HG02938 (cell line): ENCODE data around the gene SMC4.
A peak's percentile ranks its signal among the peaks of the same experiment; 100 is the strongest.
"Not testable (repeated sequence)": the region's sequence is repeated elsewhere in the genome, so short reads cannot be mapped to it uniquely, and the experiment has no call there.

ENCODE experiments used
- ATAC-seq: cut with Tn5 transposase; IDR thresholded peaks from one replicate; pipeline ENCODE4 v1.9.1; 2021; ENCODE audit warnings: mild to moderate bottlenecking, moderate library complexity; ENCODE audit not compliant: unreplicated experiment

SMC4 gene

DNA sequence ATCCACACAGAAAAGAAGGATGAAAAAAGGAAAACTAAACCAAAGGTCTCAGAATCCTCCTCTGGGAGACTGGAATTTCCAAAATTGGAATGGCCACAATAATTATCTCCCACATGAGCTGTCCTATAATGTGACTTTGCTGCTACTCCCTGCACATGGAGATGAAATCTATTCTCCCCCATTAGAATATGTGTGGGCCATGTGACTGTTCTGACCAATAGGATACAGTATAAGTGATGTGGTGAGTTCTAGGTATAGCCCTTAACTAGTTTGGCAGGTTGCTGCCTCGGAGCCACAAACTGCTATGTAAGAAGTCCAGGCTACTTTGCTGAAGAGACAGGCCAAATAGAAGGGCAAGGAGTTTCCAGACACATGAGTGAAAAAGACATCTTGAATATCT is 45.0 kb downstream of the SMC4 start:
- no peak for ATAC-seq

DNA sequence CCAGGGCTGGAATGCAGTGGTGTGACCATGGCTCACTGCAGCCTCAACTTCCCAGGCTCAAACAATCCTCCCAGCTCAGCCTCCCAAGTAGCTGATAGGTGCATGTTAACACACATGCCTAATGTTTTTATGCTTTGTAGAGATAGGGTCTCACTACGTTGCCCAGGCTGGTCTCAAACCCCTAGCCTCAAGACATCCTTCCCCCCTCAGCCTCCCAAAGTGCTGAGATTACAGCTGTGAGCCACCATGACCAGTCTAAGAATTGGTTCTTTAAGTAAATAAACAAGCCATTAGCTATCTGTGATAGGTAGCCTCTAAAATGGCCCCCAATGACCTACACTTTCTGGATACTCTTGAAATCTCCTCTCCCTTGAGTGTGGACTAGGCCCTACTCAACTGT is 46.4 kb downstream of the SMC4 start:
- ATAC-seq = no peak

DNA sequence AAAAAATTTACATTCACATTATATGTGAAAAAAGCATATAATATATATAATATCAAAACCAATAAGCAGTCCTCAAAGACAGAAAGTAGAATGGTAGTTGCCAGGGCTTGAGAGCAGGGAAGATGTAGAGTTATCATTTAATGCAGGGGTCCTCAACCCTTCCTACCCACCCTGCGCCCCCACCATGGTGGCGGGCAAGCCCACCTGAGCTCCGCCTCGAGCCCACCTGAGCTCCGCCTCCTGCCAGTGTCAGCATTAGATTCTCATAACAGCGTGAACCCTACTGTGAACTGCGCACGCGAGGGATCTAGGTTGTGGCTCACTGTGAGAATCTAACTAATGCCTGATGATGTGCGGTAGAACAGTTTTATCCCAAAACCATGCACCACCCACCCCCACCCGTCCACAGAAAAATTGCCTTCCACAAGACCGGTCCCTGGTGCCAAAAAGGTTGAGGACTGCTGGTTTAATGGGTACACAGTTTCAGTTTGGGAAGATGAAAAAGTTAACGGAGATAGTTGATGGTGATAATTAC is 47.1 kb downstream of the SMC4 start:
- ATAC-seq = no peak

DNA sequence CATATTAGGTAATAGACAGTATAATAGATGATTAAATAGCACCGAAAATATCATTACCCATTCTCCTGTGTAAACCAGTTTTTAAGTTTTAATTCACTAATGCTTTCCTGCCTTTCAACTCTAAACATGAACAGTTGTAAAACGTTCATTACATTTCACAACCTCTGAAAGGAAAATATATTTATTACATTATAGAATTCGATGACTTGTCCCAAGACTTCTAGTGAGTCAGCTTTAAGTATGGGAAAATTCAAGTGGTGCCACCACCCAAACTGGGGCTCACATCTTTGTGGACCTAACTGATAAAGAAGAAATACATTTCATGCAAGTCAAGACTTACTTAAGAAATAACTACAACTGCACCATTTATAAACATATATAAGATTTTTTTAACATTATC is 48.1 kb downstream of the SMC4 start:
- ATAC-seq = no peak

DNA sequence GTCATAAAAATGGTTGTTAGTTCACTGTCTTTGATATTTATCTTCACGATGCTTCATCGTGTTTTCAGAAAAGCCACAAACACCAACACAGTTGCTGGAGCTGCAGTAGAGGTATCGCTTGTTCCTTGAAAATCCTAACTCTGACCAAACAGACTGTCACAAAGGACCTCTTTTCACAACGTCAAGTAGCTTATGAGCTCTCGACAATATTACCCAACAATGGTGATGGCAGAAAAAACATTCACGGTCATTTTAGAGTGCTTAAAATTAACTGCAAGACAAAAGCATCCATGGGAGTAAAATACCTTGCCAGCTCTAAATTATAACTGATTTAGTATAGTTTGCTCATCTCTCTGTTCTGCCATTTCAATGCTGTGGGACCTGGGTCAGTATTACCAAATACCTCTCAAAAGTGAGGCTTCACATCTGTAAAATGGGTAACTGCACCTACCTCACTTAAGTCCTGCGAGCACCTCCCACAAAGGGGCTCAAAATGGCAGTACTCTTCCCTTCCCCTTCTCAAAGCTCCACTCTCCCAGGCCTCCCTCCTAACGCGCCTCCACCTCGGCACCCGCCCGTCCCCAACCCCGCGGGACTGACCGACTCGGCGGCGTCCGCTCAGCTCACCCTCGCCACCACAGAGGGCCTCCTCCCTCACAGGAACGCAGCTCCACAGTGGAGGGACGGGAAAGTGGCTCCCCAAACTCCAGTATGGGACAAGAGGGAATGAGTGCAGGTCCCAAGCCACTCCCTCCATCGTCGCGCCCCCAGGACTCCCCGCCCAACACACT is 49.6 kb downstream of the SMC4 start:
- ATAC-seq = peak; percentile 41

DNA sequence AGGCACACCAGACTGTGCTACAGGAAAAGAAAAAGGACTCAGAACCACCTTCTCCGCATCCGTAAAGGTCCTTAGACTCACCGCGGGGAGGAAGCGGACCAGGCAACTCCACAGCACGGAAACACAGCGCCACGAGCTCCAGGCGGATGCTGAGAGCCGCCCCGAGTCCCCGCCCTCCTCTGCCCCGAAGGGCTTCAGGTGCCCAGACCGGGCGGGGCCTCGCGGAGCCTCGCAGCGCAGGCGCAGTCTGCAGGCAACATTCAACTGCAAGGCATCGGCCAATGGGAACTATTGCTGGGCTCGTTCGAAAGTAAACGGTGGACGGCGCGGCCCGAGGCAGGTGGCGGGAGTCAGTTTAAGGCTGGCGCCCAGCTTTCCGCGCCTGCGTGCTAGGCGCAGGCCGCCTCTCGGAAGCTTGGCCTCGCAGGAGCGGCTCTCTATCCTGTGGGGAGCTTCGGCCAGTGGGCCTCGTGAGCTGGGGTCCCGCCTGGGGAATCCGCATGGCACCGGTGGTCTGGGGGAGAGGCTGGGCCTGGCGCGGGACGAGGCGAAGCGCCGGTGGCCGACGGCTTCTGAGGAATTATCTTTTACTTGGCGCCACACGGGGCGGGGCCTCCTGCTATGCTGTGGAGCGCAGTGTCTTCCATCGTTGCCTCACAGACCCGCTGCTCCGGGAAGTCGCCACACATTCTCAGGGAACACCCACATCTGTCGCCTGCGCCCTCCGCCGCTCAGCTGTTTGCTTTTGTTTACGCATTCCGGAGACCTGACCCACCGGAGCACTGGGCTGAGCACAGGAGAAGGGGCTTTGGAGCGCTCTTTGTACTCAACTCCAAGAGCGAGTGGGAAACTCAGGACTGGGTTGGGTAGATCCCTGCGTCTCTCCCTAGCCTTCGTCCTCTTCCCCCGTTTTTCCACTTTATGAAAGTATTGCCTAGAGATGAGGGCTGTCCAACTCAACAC is 50.5 kb downstream of the SMC4 start, which contains the start of gene TRIM59:
TRIM59 (minus strand) TSS at position 151 of the 963 bp plus-strand sequence. CDS start 10,603 bp downstream, outside the sequence.
- ATAC-seq = peak; percentile 93

DNA sequence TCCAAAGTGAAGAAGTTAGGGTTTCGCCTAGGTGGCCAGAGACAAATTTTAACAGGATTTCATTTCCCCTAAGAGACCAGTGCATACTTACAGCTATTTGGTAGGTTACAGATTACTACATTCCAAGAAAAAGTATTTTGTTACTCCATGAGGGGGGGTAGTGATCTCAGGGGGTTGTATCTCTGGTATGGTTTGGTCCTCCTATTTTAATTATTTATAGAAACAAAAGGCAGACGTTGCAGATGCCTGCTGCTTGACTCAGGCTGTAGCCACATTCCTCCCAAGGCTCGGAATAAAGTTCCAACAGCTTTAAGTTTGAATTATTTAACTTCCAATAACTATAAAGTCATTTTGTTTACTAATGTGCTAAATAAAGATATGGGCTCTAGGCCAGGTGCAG is 51.4 kb downstream of the SMC4 start:
- ATAC-seq = no peak

DNA sequence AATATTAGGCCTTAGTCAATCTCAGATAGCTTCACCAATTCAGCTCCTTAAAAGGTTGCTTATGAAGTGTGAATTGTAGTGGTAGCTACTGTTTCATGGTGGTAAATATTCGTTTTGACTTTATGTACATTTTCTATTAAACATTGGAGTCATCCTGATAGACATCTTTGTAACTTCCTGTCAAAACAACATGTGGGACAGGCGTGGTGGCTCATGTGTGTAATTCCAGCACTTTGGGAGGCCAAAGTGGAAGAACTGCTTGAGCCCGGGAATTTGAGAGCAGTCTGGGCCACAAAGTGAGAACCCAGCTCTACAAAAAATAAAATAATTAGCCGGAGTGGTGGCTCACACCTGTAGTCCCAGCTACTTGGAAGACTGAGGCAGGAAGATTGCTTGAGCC is 52.2 kb downstream of the SMC4 start:
- no peak for ATAC-seq

DNA sequence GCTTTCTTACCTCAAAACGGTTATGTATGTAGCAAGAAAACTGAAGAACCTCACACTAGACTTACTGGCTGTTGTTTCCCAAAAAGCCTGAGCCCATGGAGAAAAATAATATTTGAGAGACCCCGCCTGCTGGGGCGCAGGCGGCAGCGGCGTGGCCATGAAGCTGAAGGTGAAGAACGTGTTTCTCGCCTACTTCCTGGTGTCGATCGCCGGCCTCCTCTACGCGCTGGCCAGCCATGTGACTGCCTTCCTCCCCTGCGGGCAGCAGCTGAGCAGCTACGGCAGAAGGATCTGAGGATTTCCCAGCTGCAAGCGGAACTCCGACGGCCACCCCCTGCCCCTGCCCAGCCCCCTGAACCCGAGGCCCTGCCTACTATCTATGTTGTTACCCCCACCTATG is 52.8 kb downstream of the SMC4 start:
- not testable (repeated sequence) for ATAC-seq

DNA sequence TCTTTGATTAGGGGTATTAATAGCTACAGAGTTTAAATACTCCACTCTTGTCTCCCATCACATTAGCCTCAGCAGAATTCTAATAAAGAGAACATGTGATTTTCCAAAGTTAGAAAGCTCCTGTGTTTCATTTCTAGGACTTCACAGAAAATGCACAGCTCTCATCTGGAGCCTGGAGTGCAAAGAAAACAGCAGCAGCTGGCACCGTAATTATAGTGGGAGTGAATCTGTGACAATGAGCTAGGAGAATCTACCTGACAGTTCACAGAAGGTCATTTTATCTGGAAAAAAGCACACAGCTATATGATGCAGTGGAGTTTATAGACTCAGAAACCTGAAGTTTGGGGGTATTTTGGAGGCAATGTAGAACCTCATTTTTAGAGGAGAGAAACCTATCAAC is 55.5 kb downstream of the SMC4 start:
- ATAC-seq = no peak

DNA sequence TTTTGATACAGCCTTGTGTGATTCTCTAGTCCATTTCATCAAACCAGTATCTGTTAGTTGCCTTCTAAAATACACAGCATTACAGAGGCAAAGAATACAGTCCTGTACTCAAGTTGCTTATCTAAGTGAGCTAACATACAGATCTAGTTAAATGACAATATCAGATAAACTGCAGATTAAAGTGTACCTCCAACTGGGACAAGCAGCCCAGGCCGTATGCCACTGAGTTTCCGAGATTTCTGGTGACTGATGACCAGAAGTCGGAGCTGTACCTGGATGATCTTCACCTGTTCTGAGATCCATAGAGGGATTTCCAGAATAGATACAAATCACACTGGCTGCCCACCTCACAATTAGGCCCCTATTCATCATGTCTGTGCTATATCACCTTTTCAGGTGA is 56.4 kb downstream of the SMC4 start:
- no peak for ATAC-seq

DNA sequence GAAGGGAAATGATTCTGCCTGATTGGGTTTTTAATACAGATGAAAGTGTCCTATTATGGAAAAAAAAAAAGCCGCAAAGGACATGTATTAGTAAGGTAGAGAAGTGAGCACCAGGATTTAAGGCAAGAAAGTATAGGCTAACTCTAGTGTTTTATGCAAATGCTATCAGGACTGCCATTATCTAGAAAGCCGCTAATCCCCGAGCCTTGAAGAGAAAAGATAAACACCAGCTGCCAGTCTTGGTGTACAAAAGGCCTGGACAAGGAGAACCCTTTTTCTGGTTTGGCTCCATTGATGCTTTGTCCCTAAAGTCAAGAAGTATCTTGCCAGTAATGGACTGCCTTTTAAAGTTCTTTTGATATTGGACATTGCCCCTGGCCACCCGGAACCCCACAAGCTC is 58.7 kb downstream of the SMC4 start:
- ATAC-seq = no peak

DNA sequence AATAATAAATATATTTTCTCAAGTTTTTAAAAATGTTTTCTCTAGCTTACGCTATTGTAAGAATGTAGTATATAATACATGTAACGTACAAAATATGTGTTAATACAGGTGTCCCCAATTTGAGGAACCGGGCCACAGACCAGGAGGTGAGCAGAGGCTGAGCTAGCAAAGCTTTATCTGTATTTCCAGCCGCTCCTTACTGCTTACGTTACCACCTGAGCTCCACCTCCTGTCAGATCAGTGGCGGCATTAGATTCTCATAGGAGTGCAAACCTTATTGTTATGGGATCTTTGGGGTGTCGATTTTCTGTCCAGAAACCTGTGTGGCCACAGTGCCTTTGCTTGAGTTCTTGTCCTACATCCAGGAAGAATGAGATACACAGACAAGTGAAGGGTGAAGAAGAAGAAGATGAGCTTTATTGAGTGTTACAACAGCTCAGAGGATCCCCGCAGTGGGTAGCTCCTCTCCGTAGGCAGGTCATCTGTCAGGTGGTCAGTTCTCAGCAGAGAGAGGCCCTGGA is 60.1 kb downstream of the SMC4 start:
- no peak for ATAC-seq

DNA sequence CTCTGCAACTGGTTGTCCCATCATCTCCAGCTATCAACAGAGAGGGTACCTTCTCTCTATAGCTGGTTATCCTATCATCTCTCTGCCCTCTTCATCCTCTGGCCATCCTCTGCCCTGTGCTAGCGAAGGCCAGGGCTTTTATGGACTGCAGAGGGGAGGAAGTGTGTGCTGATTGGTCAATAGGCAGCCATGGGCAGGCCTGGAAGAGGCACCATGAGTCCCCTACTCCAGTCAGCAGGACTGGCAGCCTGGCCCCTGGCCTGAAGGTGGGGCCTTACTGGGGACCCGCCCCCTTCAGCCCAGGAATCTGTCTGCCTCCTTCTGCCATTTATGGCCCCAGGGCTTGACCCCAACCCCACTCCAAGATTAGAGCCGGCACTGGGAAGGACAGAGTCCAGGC is 60.6 kb downstream of the SMC4 start:
- no peak for ATAC-seq

DNA sequence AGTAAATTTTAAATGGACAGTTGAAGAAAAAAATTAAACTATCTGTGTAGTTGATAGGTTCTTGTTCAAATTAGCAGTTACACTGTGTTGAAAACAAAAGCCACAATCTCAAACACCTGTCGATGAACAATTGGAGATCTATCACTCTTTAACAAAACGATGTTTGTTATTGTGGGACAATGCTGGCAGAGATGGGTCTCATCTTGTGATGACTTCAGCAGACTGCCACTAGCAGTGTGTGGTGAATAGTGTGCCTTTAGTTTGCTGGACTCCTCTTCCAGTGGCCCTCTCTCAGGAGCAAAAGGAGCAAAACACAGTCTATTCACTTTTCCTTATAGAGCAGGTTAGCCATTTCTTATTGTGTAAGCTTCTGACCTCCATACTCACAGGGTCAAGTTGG is 64.9 kb downstream of the SMC4 start:
- ATAC-seq = no peak

DNA sequence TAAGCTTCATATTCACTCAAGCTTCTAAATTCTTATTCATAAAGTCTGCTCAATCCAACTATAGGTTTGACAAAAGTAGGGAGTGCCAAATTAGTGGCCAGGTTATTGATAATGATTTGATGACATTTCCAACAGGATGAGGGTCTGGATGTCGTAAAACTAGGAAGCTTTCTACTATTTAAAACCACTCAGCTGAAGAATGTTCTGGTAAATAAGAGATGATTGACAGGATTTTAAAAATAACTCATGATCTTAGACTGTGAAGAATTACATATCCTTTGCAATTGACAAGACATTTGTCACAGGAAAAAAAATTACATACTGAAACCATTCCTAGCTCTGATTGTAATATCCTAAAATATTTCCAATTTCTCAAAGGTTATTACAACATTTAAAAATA is 65.5 kb downstream of the SMC4 start:
- ATAC-seq = no peak

DNA sequence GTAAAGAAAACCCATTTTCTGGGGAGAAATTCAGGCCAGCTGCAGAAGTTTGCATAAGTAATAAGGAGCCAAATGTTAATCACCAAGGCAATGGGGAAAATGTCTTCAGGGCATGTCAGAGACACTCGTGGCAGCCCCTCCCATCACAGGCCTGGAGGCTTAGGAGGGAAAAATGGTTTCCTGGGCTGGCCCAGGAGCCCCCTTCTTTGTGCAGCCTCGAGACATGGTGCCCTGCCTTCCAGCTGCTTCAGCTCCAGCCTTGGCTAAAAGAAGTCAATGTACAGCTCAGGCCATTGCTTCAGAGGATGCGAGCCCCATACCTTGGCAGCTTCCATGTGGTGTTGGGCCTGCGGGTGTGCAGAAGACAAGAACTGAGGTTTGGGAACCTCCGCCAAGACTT is 70.7 kb downstream of the SMC4 start:
- no peak for ATAC-seq

DNA sequence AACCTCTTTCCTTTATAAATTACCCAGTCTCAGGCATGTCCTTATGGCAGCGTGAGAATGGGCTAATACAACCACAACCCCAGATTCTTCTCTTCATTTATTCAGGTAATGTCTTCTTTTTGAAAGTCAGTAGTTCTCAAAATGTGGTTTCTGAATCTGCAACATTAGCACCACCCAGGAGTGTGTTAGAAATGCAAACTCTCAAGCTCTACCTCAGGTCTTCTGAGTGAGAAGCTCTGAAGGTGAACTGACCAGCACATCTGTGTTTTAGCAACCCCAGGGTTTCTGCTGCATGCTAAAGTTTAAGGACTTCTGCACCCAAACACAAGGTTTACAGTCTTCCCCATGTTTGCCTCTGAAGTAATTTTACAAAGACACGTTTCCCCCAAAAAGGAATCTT is 72.4 kb downstream of the SMC4 start:
- no peak for ATAC-seq

DNA sequence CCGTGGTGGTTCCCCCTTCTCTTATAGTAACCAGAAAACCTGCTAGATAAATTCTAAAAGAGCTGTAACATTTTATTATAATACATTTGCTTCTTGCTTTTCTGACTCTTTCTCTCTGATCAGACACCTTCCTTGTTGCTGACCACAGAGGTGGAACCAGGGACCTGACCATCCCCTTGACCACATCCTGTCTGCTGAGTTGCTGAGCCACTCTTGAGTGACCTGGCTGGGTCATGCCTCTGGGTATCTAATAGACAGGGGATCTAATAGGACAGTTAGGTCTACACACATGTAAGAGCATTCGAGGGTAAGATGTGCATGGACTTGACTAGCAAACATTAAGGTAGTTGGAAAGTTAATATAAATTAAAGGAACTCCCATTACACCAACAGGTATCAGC is 72.9 kb downstream of the SMC4 start:
- ATAC-seq = no peak

DNA sequence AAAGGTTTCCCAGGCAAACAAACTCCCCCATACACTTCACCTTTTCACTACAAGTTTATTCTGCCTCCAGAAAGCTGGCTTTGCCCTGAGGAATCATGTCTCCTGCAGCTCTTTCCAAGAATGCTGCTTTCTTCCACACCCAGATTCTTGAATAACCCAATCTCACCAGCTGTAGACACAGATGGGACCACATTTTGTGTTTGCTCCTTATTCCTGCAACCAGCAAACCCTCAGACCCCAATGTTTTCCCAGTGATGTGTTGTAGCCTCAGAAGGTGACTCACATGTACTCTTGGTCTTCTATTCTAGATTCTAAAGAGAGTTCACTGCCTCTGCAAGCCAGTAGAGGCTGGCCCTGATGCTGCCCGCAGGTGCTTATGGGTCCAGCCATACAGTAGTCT is 73.8 kb downstream of the SMC4 start:
- ATAC-seq = no peak

DNA sequence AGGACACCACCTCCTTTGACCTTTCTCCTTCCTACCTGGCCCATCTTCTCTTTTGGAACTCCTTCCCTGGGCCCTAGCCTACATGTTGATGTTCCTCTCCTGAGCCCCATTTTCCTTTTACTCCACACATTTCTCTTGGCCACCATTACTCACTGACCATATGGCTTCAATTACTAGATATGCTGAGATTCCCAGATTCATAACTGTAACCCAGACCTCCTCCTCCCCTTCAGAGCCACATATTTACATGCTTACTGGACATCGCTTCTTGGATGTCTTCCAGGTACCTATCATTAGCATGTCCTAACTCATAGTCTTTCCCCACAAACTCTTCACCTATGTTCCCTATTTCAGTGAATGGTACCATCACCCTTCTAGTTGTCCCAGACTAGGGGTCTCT is 74.5 kb downstream of the SMC4 start:
- ATAC-seq = no peak
